Mucosa of descending colon (tissue), 3 donors: ENCODE results near the gene FAM13A. TPM values are rescaled to one million over a fixed set of nuclear protein-coding genes. Genes with fewer than 3 reads are reported as not detected.

Source experiments
- ATAC-seq: fragments of 200-7000 bp; cut with Tn5 transposase; one replicate; pipeline ENCODE4 v1.9.1; 2020; ENCODE audit warnings: mild to moderate bottlenecking, moderate library complexity
- DNase-seq, 3 donors: peaks; one replicate each; pipeline ENCODE4 v3.0.0-alpha.2; 2020
- H3K36me3 ChIP-seq: fragments of 200-600 bp; one replicate; pipeline ENCODE4 v1.8.0; 2021; ENCODE audit warnings: low read depth, mild to moderate bottlenecking
- H3K4me1 ChIP-seq: fragments of 200-600 bp; one replicate; pipeline ENCODE4 v1.8.0; 2021; ENCODE audit warnings: low read depth, mild to moderate bottlenecking
- H3K4me3 ChIP-seq: fragments of 200-600 bp; one replicate; pipeline ENCODE4 v1.8.0; 2021; ENCODE audit warnings: mild to moderate bottlenecking
- H3K9me3 ChIP-seq: fragments of 200-600 bp; one replicate; pipeline ENCODE4 v1.8.0; 2021; ENCODE audit warnings: mild to moderate bottlenecking
- CTCF ChIP-seq: fragments of 200-600 bp; IDR thresholded peaks from one replicate; pipeline ENCODE4 v1.8.0; 2022; ENCODE audit warnings: antibody characterized with exemption, mild to moderate bottlenecking
- intact Hi-C, 2 donors: fragments of 100-400 bp; cut with DNase I in 1 of 2; cut with micrococcal nuclease in 1 of 2; formaldehyde crosslinking; loops; one replicate each; pipeline versions ENCODE4 v1.11.0 to v1.11.1; 2022; cut with DNase I, micrococcal nuclease
- total RNA-seq, 3 donors: library from RNA; stranded (reverse); fragmentation: NEBNext Ultra II Directional in 2 of 3; extraction: Animal tissue kit (Norgen Biotek cat#: 25700) in 2 of 3; gene quantifications; one replicate each; pipeline versions ENCODE4 v1.2.1 to v1.2.4, GENCODE V29; 2021 to 2023
- donor health status: DM: no; HTN: no; CAD: no; lungs with moderate emphysema.
- donor health status: DM: no; HTN: no; CAD: no.
- donor health status: DM: no; HTN: yes; CAD: no.

FAM13A gene
- total RNA-seq, 3 donors from 2014 or later, result 41.6 to 60.1 (median 50.2) TPM

DNA sequence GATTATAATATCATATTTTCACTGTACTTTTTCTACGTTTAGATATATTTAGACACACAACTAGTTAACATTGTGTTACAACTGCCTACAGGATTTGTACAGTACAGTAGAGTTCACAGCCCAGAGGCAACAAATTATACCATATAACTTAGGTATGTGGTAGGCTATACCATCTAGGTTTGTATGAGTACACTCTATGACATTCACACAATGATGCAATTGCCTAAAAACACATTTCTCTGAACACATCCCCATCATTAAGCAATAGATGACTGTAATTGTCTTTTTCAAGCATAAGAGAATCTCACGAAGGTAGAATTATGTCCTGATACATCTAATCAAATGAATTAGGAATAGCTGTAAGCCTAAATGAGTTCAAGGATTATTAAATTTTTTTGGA is 42.0 kb upstream of the FAM13A start:
- Histone ChIP-seq H3K36me3 (no peaks in the 10 kb centered on the region), H3K4me1 (no peaks in the 10 kb centered on the region), H3K9me3 (no peaks in the 10 kb centered on the region), H3K4me3 (no peak overlapping the region)
- intact Hi-C loops, result no loop called here
- ATAC-seq (no peak), DNase-seq (no peak)
- no peak for TF ChIP-seq CTCF

DNA sequence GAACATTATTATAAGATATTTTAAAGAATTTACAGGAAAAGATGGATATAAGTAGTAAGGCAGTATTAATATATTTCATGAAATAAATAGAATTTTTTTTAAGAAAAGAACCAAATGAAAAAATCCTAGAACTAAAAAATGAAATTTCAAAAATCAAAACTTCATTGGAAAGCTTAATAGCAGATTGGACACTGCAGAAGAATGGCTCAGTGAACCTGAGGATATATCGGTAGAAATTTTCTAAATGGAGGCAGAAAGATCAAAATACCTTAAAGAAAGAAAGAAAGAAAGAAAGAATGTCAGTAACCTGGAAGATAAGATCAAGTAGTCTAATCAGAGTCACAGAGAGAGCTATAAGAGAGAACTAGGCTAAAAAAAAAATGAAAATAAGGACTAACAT is 21.3 kb upstream of the FAM13A start:
- no peak for TF ChIP-seq CTCF
- ATAC-seq (no peak), DNase-seq (no peak)
- Histone ChIP-seq H3K4me1 (no peaks in the 10 kb centered on the region), H3K36me3 (no peaks in the 10 kb centered on the region), H3K9me3 (peaks cover 6% of the 10 kb centered on the region), H3K4me3 (no peak overlapping the region)
- intact Hi-C loops, result no loop called here

GRCh38 chr4:89077761-89078160 is 20.8 kb upstream of the FAM13A start:
- TF ChIP-seq CTCF, result no peak
- Histone ChIP-seq H3K9me3 (peaks cover 6% of the 10 kb centered on the region), H3K4me1 (no peaks in the 10 kb centered on the region), H3K36me3 (no peaks in the 10 kb centered on the region), H3K4me3 (no peak overlapping the region)
- DNase-seq (no peak), ATAC-seq (no peak)
- intact Hi-C loops, result no loop called here

DNA sequence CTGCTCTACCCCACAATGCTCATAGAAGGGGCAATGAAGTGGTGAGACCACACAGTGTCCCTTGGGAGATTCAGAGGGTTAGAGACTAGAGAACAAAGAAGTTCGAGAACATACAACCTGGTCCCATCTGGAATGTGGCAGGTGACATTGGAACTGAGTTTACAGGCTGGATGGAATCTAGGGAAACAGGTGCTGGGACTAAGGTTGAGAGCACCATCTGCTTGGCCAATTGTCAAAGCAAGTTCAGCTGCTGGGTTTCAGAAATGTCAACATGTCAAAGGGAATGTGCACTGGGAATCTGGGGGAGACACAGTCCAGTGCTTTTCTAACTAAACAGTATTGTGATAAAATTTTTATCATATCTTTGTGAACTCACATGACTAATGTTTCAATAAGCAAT is 15.9 kb upstream of the FAM13A start:
- Histone ChIP-seq H3K4me3 (no peak overlapping the region), H3K4me1 (no peaks in the 10 kb centered on the region), H3K9me3 (peaks cover 1% of the 10 kb centered on the region), H3K36me3 (no peaks in the 10 kb centered on the region)
- DNase-seq, result no peak
- intact Hi-C loops, result no loop called here
- no peak for ATAC-seq
- TF ChIP-seq CTCF, result no peak

DNA sequence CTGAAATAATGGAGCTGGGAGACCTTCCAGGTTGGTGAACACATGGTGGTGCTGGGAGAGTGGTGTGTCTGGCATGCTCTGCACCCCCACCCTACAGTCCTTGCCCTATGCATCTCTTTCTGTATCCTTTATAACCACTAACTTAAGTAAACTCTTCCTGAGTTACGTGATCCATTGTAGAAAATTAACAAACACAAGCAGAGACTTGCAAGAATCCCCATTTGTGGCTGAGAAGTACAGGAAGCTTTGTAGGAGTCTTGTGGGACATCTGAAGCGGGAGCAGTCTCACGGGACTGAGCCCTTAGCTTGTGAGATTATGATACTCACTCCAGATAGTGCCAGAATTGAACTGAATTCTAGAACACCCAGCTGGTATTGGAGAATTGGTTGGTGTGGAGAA is 14.3 kb upstream of the FAM13A start:
- intact Hi-C loops, result no loop called here
- Histone ChIP-seq H3K36me3 (no peaks in the 10 kb centered on the region), H3K9me3 (no peaks in the 10 kb centered on the region), H3K4me3 (no peak overlapping the region), H3K4me1 (no peaks in the 10 kb centered on the region)
- ATAC-seq (no peak), DNase-seq (no peak)
- TF ChIP-seq CTCF, result no peak

- no peak for TF ChIP-seq CTCF
- Histone ChIP-seq H3K9me3 (no peaks in the 10 kb centered on the region), H3K4me1 (no peaks in the 10 kb centered on the region), H3K4me3 (no peak overlapping the region), H3K36me3 (no peaks in the 10 kb centered on the region)
- intact Hi-C loops, result no loop called here
- no peak for ATAC-seq
- DNase-seq, result no peak
Measured at GRCh38 chr4:89070041-89070440, 13.1 kb upstream of the FAM13A start.
